Suprapubic skin (tissue), 4 donors: Measurements from ENCODE around the gene TP53BP2.

Experiments
- POLR2A ChIP-seq, 2 donors: fragments of 450-650 bp; IDR thresholded peaks; one replicate each; pipeline ENCODE4 v1.6.1; 2017; ENCODE audit warnings: antibody characterized with exemption in 2 of 2, mild to moderate bottlenecking in 2 of 2, moderate library complexity in 2 of 2
- POLR2AphosphoS5 ChIP-seq, 3 donors: sonication (generic); formaldehyde crosslinking; IDR thresholded peaks; one replicate each; pipeline ENCODE4 v1.6.1; 2017; ENCODE audit warnings: antibody characterized with exemption in 3 of 3
- TF ChIP-seq, protein P1 (sequence below), 2 donors: fragments of 200-600 bp in 1 of 2; fragments of 450-650 bp in 1 of 2; sonication (generic) in 1 of 2; IDR thresholded peaks; one replicate each; pipeline ENCODE4 v1.5.1; 2016 to 2019; ENCODE audit warnings: antibody characterized with exemption in 2 of 2, mild to moderate bottlenecking in 1 of 2, moderate library complexity in 1 of 2

DNA sequence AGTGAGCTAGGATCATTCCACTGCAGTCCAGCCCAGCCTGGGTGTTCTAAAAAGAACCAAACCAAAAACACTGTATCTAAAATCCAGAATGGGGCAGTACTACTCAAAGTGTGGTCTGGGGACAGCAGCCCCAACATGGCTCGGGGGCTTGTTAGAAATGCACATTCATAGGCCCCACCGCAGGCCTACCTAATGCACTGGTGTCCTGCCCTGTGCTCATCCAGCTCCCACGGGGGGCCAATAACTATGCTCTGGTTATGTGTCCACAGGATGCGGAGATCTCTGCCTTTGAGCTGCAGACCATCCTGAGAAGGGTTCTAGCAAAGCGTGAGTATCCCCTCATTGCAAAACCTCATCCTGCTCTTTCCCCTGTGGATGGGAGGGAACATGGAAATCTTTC is 81.9 kb downstream of the TP53BP2 start:
- TF ChIP-seq, protein P1, sequence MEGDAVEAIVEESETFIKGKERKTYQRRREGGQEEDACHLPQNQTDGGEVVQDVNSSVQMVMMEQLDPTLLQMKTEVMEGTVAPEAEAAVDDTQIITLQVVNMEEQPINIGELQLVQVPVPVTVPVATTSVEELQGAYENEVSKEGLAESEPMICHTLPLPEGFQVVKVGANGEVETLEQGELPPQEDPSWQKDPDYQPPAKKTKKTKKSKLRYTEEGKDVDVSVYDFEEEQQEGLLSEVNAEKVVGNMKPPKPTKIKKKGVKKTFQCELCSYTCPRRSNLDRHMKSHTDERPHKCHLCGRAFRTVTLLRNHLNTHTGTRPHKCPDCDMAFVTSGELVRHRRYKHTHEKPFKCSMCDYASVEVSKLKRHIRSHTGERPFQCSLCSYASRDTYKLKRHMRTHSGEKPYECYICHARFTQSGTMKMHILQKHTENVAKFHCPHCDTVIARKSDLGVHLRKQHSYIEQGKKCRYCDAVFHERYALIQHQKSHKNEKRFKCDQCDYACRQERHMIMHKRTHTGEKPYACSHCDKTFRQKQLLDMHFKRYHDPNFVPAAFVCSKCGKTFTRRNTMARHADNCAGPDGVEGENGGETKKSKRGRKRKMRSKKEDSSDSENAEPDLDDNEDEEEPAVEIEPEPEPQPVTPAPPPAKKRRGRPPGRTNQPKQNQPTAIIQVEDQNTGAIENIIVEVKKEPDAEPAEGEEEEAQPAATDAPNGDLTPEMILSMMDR (IDR thresholded peaks at IDR 0.05) = no peak
- TF ChIP-seq POLR2AphosphoS5 (IDR thresholded peaks at IDR 0.05) (no peak), POLR2A (IDR thresholded peaks at IDR 0.05) (no peak)
